ENCODE data around the gene NBL1.
A peak's percentile ranks its signal among the peaks of the same experiment; 100 is the strongest.

The NBL1 gene

DNA sequence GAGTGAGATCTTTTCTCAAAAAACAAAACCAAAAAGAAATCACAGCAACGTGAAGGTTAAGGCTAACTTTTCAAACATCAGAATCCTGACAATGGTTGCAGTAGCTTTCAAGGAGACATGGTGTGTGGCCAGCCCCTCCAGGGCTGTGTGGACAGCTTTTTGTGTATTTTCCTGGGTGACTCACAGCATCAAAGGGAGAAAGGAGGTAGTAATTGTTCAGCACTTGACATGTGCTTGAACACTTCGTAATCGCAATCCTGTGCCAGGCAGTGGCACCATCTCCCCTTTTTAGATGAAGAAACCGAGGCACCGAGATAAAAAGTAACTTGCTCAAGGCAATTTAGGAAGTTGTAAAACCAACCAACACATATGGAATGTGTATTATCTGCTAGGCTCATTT lies 10.3 kb downstream of the NBL1 start:
- no peak overlapping the region for H3K23ac ChIP-seq (ENCODE audit: low read depth, low read length, poor library complexity)
- no peak overlapping the region for H2BK12ac ChIP-seq (ENCODE audit: low read length)
- DNase-seq (ENCODE audit: low spot score): no peak
- H3K14ac ChIP-seq (ENCODE audit: low read length): no peak overlapping the region
- H2AK5ac ChIP-seq (ENCODE audit: low read depth, low read length): no peak overlapping the region
- no peak overlapping the region for H2BK120ac ChIP-seq (ENCODE audit: low read depth, low read length)
- H3K4me3 ChIP-seq (ENCODE audit: low read length in 2 of 2): no peak overlapping the region
- peak overlapping the region; percentile 74 for H2AFZ ChIP-seq (ENCODE audit: low read length)
- no peaks in the 10 kb centered on the region for H3K27me3 ChIP-seq (ENCODE audit: control insufficient read depth in 3 of 3, insufficient read depth in 3 of 3, low read depth in 1 of 3, low read length in 3 of 3)
- H3K36me3 ChIP-seq (replicated peaks in 1 of 2; ENCODE audit: control insufficient read depth in 2 of 2, insufficient read depth in 2 of 2, low read length in 2 of 2): no peaks in the 10 kb centered on the region
- H3K4ac ChIP-seq (ENCODE audit: low read length): no peak overlapping the region
- H3K27ac ChIP-seq (replicated peaks; ENCODE audit: low read length): no peak overlapping the region
- H3K79me1 ChIP-seq (ENCODE audit: low read depth, low read length): no peaks in the 10 kb centered on the region
- peaks cover 3 to 19% of the 10 kb centered on the region in 2 donors for H3K4me1 ChIP-seq (ENCODE audit: control insufficient read depth in 2 of 2, insufficient read depth in 1 of 2, low read depth in 1 of 2, low read length in 2 of 2)
- H3K4me2 ChIP-seq (ENCODE audit: insufficient read depth, low read length, poor library complexity, severe bottlenecking): no peak overlapping the region
- H3K18ac ChIP-seq (ENCODE audit: low read length): no peak overlapping the region
- no peak overlapping the region for H3K9ac ChIP-seq (ENCODE audit: low read depth, low read length, poor library complexity)
- no peak overlapping the region for H4K91ac ChIP-seq (ENCODE audit: low read depth, low read length, poor library complexity)
- H2BK15ac ChIP-seq (ENCODE audit: low read length): no peak overlapping the region
- H4K8ac ChIP-seq (ENCODE audit: low read depth, low read length): no peak overlapping the region
- no peaks in the 10 kb centered on the region for H3K9me3 ChIP-seq (replicated peaks in 1 of 2; ENCODE audit: control insufficient read depth in 2 of 2, insufficient read depth in 1 of 2, low read depth in 1 of 2, low read length in 2 of 2)
- WGBS, 2 donors (ENCODE audit: extremely low coverage in 2 of 2, insufficient read length in 2 of 2, insufficient replicate concordance in 1 of 2): no CpG with 5 or more reads among the region's 5 CpGs
- no peak overlapping the region for H2BK5ac ChIP-seq (ENCODE audit: low read length)

DNA sequence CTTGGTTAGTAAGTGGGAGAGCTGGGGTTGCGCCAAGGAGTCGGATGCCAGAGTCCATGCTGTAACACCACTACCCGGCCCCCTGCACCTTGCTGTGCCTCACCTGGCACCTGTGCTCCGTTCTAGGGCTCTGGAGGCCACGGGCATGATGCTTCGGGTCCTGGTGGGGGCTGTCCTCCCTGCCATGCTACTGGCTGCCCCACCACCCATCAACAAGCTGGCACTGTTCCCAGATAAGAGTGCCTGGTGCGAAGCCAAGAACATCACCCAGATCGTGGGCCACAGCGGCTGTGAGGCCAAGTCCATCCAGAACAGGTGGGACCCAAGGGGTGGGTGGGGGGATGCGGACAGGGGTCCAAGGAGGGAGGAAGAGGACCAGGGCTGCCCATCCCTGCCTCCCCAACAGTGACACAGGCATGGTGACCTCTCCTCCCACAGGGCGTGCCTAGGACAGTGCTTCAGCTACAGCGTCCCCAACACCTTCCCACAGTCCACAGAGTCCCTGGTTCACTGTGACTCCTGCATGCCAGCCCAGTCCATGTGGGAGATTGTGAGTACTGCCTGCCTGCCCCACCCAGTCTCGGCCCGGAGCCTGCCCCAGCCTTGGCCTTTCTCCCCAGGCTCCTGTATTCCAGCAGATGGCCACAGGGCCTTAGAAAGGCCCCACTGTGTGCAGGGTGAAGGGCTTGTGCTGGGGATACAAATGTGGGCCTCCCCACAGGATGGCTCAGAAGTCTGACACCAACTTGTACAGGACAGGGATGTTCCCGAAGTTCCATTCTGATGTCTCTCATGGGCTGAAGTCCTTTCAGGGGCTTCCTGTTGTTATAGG lies 11.0 kb downstream of the NBL1 start:
- no peak overlapping the region for H2AFZ ChIP-seq (ENCODE audit: low read length)
- WGBS, 2 donors (ENCODE audit: extremely low coverage in 2 of 2, insufficient read length in 2 of 2, insufficient replicate concordance in 1 of 2): no CpG with 5 or more reads among the region's 15 CpGs
- H3K79me1 ChIP-seq (ENCODE audit: low read depth, low read length): no peaks in the 10 kb centered on the region
- no peaks in the 10 kb centered on the region for H3K36me3 ChIP-seq (replicated peaks in 1 of 2; ENCODE audit: control insufficient read depth in 2 of 2, insufficient read depth in 2 of 2, low read length in 2 of 2)
- peak overlapping the region; percentile 47 for H3K14ac ChIP-seq (ENCODE audit: low read length)
- peaks cover 3 to 20% of the 10 kb centered on the region in 2 donors for H3K4me1 ChIP-seq (ENCODE audit: control insufficient read depth in 2 of 2, insufficient read depth in 1 of 2, low read depth in 1 of 2, low read length in 2 of 2)
- no peak overlapping the region for H4K91ac ChIP-seq (ENCODE audit: low read depth, low read length, poor library complexity)
- H2BK12ac ChIP-seq (ENCODE audit: low read length): no peak overlapping the region
- peak overlapping the region; percentile 3 for H2AK5ac ChIP-seq (ENCODE audit: low read depth, low read length)
- no peak overlapping the region for H2BK120ac ChIP-seq (ENCODE audit: low read depth, low read length)
- no peak overlapping the region for H2BK15ac ChIP-seq (ENCODE audit: low read length)
- no peak overlapping the region for H3K18ac ChIP-seq (ENCODE audit: low read length)
- no peak overlapping the region for H3K9ac ChIP-seq (ENCODE audit: low read depth, low read length, poor library complexity)
- no peak overlapping the region for H3K4me2 ChIP-seq (ENCODE audit: insufficient read depth, low read length, poor library complexity, severe bottlenecking)
- H4K8ac ChIP-seq (ENCODE audit: low read depth, low read length): no peak overlapping the region
- H2BK5ac ChIP-seq (ENCODE audit: low read length): peak overlapping the region; percentile 68
- no peak overlapping the region for H3K4ac ChIP-seq (ENCODE audit: low read length)
- H3K4me3 ChIP-seq (ENCODE audit: low read length in 2 of 2): peak overlapping the region in 1 of 2 donors; percentile 10
- no peak for DNase-seq (ENCODE audit: low spot score)
- no peaks in the 10 kb centered on the region for H3K9me3 ChIP-seq (replicated peaks in 1 of 2; ENCODE audit: control insufficient read depth in 2 of 2, insufficient read depth in 1 of 2, low read depth in 1 of 2, low read length in 2 of 2)
- H3K27ac ChIP-seq (replicated peaks; ENCODE audit: low read length): no peak overlapping the region
- no peaks in the 10 kb centered on the region for H3K27me3 ChIP-seq (ENCODE audit: control insufficient read depth in 3 of 3, insufficient read depth in 3 of 3, low read depth in 1 of 3, low read length in 3 of 3)
- H3K23ac ChIP-seq (ENCODE audit: low read depth, low read length, poor library complexity): no peak overlapping the region

DNA sequence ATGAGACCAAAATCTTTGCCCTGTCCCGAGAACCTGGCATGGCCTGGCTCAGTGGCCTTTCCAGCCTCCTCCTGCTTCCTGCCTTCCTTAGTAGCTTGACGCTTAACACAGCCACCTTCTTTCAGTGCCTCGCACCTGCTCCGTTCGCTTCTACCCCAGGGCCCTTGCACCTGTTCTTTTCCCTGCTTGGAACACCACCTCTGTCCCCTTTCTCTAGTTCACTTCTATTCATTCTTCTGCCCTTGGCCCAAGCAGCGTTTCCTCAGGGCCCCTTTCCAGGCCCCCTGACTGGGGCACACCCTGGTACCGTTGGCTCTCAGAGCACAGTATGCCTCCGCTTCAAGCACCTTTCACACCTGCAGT lies 11.6 kb downstream of the NBL1 start:
- H3K4me1 ChIP-seq (ENCODE audit: control insufficient read depth in 2 of 2, insufficient read depth in 1 of 2, low read depth in 1 of 2, low read length in 2 of 2): peaks cover 3 to 20% of the 10 kb centered on the region in 2 donors
- no peak overlapping the region for H3K23ac ChIP-seq (ENCODE audit: low read depth, low read length, poor library complexity)
- H2AFZ ChIP-seq (ENCODE audit: low read length): no peak overlapping the region
- no CpG with 5 or more reads among the region's 8 CpGs for WGBS, 2 donors (ENCODE audit: extremely low coverage in 2 of 2, insufficient read length in 2 of 2, insufficient replicate concordance in 1 of 2)
- H4K8ac ChIP-seq (ENCODE audit: low read depth, low read length): no peak overlapping the region
- no peaks in the 10 kb centered on the region for H3K36me3 ChIP-seq (replicated peaks in 1 of 2; ENCODE audit: control insufficient read depth in 2 of 2, insufficient read depth in 2 of 2, low read length in 2 of 2)
- no peak overlapping the region for H3K4ac ChIP-seq (ENCODE audit: low read length)
- H3K27ac ChIP-seq (replicated peaks; ENCODE audit: low read length): no peak overlapping the region
- no peak overlapping the region for H2BK120ac ChIP-seq (ENCODE audit: low read depth, low read length)
- H2AK5ac ChIP-seq (ENCODE audit: low read depth, low read length): no peak overlapping the region
- H3K27me3 ChIP-seq (ENCODE audit: control insufficient read depth in 3 of 3, insufficient read depth in 3 of 3, low read depth in 1 of 3, low read length in 3 of 3): peaks cover 0 to 2% (median 2%) of the 10 kb centered on the region in 3 experiments
- no peak overlapping the region for H2BK15ac ChIP-seq (ENCODE audit: low read length)
- H2BK12ac ChIP-seq (ENCODE audit: low read length): no peak overlapping the region
- peak overlapping the region; percentile 68 for H2BK5ac ChIP-seq (ENCODE audit: low read length)
- no peaks in the 10 kb centered on the region for H3K9me3 ChIP-seq (replicated peaks in 1 of 2; ENCODE audit: control insufficient read depth in 2 of 2, insufficient read depth in 1 of 2, low read depth in 1 of 2, low read length in 2 of 2)
- H4K91ac ChIP-seq (ENCODE audit: low read depth, low read length, poor library complexity): no peak overlapping the region
- no peak overlapping the region for H3K4me2 ChIP-seq (ENCODE audit: insufficient read depth, low read length, poor library complexity, severe bottlenecking)
- H3K4me3 ChIP-seq (ENCODE audit: low read length in 2 of 2): no peak overlapping the region
- DNase-seq (ENCODE audit: low spot score): no peak
- H3K18ac ChIP-seq (ENCODE audit: low read length): no peak overlapping the region
- no peak overlapping the region for H3K9ac ChIP-seq (ENCODE audit: low read depth, low read length, poor library complexity)
- H3K79me1 ChIP-seq (ENCODE audit: low read depth, low read length): no peaks in the 10 kb centered on the region
- no peak overlapping the region for H3K14ac ChIP-seq (ENCODE audit: low read length)

DNA sequence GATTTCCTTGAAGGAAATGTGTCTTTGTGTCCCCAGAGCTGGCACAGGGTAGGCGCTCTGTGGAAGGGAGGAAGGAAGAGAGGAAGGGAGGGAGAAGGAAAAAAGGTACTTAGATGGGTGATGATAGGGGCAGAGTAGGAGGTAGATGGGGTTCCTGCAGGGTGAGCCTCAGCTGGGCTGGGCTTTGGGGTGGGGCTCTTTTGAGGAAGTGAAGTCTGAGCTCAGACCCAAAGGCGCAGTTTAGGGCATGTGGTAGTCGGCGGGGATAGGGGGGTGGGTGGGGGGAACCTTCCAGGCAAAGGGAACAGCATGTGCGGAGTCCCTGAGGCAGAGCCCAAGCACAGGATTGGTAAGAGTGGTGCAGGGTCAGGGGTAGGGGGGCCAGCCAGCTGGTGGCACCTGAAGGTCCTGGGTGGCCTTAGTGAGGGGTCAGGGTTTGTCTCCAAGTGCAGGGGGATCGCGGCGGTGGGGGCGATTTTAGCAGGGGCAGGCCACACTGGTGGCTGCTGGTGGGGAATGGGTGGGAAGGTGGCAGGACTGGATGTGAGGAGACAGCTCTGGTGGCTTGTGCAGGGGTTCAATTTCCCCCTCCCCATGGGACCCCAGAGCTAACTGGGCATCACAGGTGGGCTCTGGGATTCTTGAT lies 12.1 kb downstream of the NBL1 start:
- Histone ChIP-seq H3K79me1 (ENCODE audit: low read depth, low read length) (no peaks in the 10 kb centered on the region), H3K4me1 (ENCODE audit: control insufficient read depth in 2 of 2, insufficient read depth in 1 of 2, low read depth in 1 of 2, low read length in 2 of 2) (peaks cover 1 to 20% of the 10 kb centered on the region in 2 donors), H2BK12ac (ENCODE audit: low read length) (no peak overlapping the region), H2BK15ac (ENCODE audit: low read length) (no peak overlapping the region), H4K8ac (ENCODE audit: low read depth, low read length) (no peak overlapping the region), H3K4ac (ENCODE audit: low read length) (no peak overlapping the region), H2AFZ (ENCODE audit: low read length) (no peak overlapping the region), H3K36me3 (replicated peaks in 1 of 2; ENCODE audit: control insufficient read depth in 2 of 2, insufficient read depth in 2 of 2, low read length in 2 of 2) (no peaks in the 10 kb centered on the region), H3K18ac (ENCODE audit: low read length) (no peak overlapping the region), H3K14ac (ENCODE audit: low read length) (no peak overlapping the region), H2BK120ac (ENCODE audit: low read depth, low read length) (no peak overlapping the region), H3K9me3 (replicated peaks in 1 of 2; ENCODE audit: control insufficient read depth in 2 of 2, insufficient read depth in 1 of 2, low read depth in 1 of 2, low read length in 2 of 2) (no peaks in the 10 kb centered on the region), H3K9ac (ENCODE audit: low read depth, low read length, poor library complexity) (no peak overlapping the region), H3K27me3 (ENCODE audit: control insufficient read depth in 3 of 3, insufficient read depth in 3 of 3, low read depth in 1 of 3, low read length in 3 of 3) (peaks cover 0 to 2% (median 2%) of the 10 kb centered on the region in 3 experiments), H2AK5ac (ENCODE audit: low read depth, low read length) (peak overlapping the region; percentile 19), H2BK5ac (ENCODE audit: low read length) (no peak overlapping the region), H3K23ac (ENCODE audit: low read depth, low read length, poor library complexity) (no peak overlapping the region), H3K4me3 (ENCODE audit: low read length in 2 of 2) (no peak overlapping the region), H3K4me2 (ENCODE audit: insufficient read depth, low read length, poor library complexity, severe bottlenecking) (no peak overlapping the region), H4K91ac (ENCODE audit: low read depth, low read length, poor library complexity) (no peak overlapping the region), H3K27ac (replicated peaks; ENCODE audit: low read length) (no peak overlapping the region)
- no CpG with 5 or more reads among the region's 9 CpGs for WGBS, 2 donors (ENCODE audit: extremely low coverage in 2 of 2, insufficient read length in 2 of 2, insufficient replicate concordance in 1 of 2)
- no peak for DNase-seq (ENCODE audit: low spot score)

All from neuronal stem cell (in vitro differentiated cells).